ENCODE measurements around the gene LYPD5.

Gene LYPD5

GRCh38 chr19:43782689-43783231 lies 19.5 kb downstream of the LYPD5 start:
- no peak for FAIRE-seq
- TF ChIP-seq CTCF (IDR thresholded peaks at IDR 0.05; ENCODE audit: insufficient read depth, missing control alignments), result no peak
- no peak for DNase-seq (ENCODE audit: insufficient read length, low spot score)

- TF ChIP-seq CTCF (IDR thresholded peaks at IDR 0.05; ENCODE audit: insufficient read depth, missing control alignments), result no peak
- no peak for DNase-seq (ENCODE audit: insufficient read length, low spot score)
- no peak for FAIRE-seq
Observed at GRCh38 chr19:43782311-43782660, 20.0 kb downstream of the LYPD5 start.

GRCh38 chr19:43781630-43782310 lies 20.5 kb downstream of the LYPD5 start:
- no peak for TF ChIP-seq CTCF (IDR thresholded peaks at IDR 0.05; ENCODE audit: insufficient read depth, missing control alignments)
- DNase-seq (ENCODE audit: insufficient read length, low spot score), result no peak
- FAIRE-seq, result no peak

- TF ChIP-seq CTCF (IDR thresholded peaks at IDR 0.05; ENCODE audit: insufficient read depth, missing control alignments), result no peak
- no peak for DNase-seq (ENCODE audit: insufficient read length, low spot score)
- FAIRE-seq, result no peak
Observed at GRCh38 chr19:43780706-43781525, 21.3 kb downstream of the LYPD5 start, which contains the start of gene KCNN4. KCNN4 (minus strand) TSS chr19:43780973; CDS start chr19:43780861, 112 bp downstream.

GRCh38 chr19:43779820-43780219 lies 22.4 kb downstream of the LYPD5 start:
- FAIRE-seq (no peak), DNase-seq (ENCODE audit: insufficient read length, low spot score) (no peak)

GRCh38 chr19:43779147-43779819 lies 23.0 kb downstream of the LYPD5 start:
- no peak for FAIRE-seq
- DNase-seq (ENCODE audit: insufficient read length, low spot score), result no peak
- no peak for TF ChIP-seq CTCF (IDR thresholded peaks at IDR 0.05; ENCODE audit: insufficient read depth, missing control alignments)

More at GRCh38 chr19:43779820-43780219, 22.4 kb downstream of the LYPD5 start:
- TF ChIP-seq CTCF (IDR thresholded peaks at IDR 0.05; ENCODE audit: insufficient read depth, missing control alignments), result no peak

Measured in D721Med (cell line).